Gastroesophageal sphincter (tissue), 4 donors: ENCODE results near the gene RBL2. TPM values are rescaled to one million over a fixed set of nuclear protein-coding genes. Genes with fewer than 3 reads are reported as not detected.

ENCODE experiments used
- ATAC-seq: fragments of 150-250 bp; one replicate; pipeline ENCODE4 v1.9.1; 2016; ENCODE audit warnings: mild to moderate bottlenecking, moderate library complexity
- H3K27ac ChIP-seq, 4 donors: fragments of 200-600 bp; sonication (generic) in 3 of 4; 1 replicate in 3 of 4; 2 replicates in 1 of 4; pipeline ENCODE4 v1.5.1; 2016 to 2019
- H3K27me3 ChIP-seq: fragments of 200-600 bp; sonication (generic); one replicate; pipeline ENCODE4 v1.5.1; 2019
- H3K36me3 ChIP-seq, 2 donors: fragments of 200-600 bp; sonication (generic); one replicate each; pipeline ENCODE4 v1.5.1; 2019; ENCODE audit warnings: control low read depth in 1 of 2
- H3K4me1 ChIP-seq, 3 donors: fragments of 200-600 bp; sonication (generic); 1 replicate in 2 of 3; 2 replicates in 1 of 3; pipeline ENCODE4 v1.5.1; 2016 to 2019; ENCODE audit warnings: control low read depth in 2 of 3
- H3K4me3 ChIP-seq, 2 donors: fragments of 200-600 bp; sonication (generic); one replicate each; pipeline ENCODE4 v1.5.1; 2019; ENCODE audit warnings: mild to moderate bottlenecking in 1 of 2, moderate library complexity in 1 of 2
- H3K9me3 ChIP-seq, 3 donors: fragments of 200-600 bp; sonication (generic); one replicate each; pipeline ENCODE4 v1.5.1; 2017 to 2019; ENCODE audit warnings: control low read depth in 2 of 3
- EP300 ChIP-seq: sonication (generic); formaldehyde crosslinking; IDR thresholded peaks from one replicate; pipeline ENCODE4 v1.6.1; 2017; ENCODE audit warnings: antibody characterized with exemption, mild to moderate bottlenecking
- POLR2A ChIP-seq, 2 donors: fragments of 450-650 bp; IDR thresholded peaks; one replicate each; pipeline ENCODE4 v1.6.1; 2017; ENCODE audit warnings: antibody characterized with exemption in 2 of 2, mild to moderate bottlenecking in 2 of 2, moderate library complexity in 1 of 2
- POLR2AphosphoS5 ChIP-seq: sonication (generic); formaldehyde crosslinking; IDR thresholded peaks from one replicate; pipeline ENCODE4 v1.6.1; 2017; ENCODE audit warnings: antibody characterized with exemption
- WGBS, 2 donors: methylation state at CpG; one replicate each; pipeline ENCODE4 v1.1.5; 2018; ENCODE audit warnings: low coverage in 1 of 2; 5-methylcytosine and 5-hydroxymethylcytosine counted together
- total RNA-seq, 4 donors: library from RNA; depleted of rRNA; stranded (reverse); fragments of >200 nt; gene quantifications; one replicate each; pipeline ENCODE4 v1.1.0, GENCODE V29; 2016
- TF ChIP-seq, protein P1 (sequence below), 4 experiments: fragments of 200-600 bp in 2 of 4; fragments of 450-650 bp in 2 of 4; sonication (generic) in 1 of 4; IDR thresholded peaks; one replicate each; pipeline ENCODE4 v1.5.1; 2017 to 2019; ENCODE audit warnings: antibody characterized with exemption in 4 of 4, mild to moderate bottlenecking in 2 of 4, moderate library complexity in 2 of 4

RBL2 gene
- total RNA-seq, 4 donors from 2014 or later = 74.5 to 108 (median 98.7) TPM

GRCh38 chr16:53502331-53503269 lies 68.3 kb downstream of the RBL2 start, which contains the start of gene AKTIP:
TSS of gene AKTIP (minus strand) at chr16:53503209. CDS start at chr16:53500259, 2,950 bp downstream.
- ATAC-seq = peak; percentile 16
- Histone ChIP-seq H3K27ac (peak within 1 kb of the TSS; percentile 92 to 98 (median 92)), H3K36me3 (peaks cover 0 to 14% of the 10 kb centered on the region in 2 donors), H3K4me3 (peak within 1 kb of the TSS; percentile 99 to 100), H3K4me1 (peaks cover 9 to 36% (median 22%) of the 10 kb centered on the region in 3 donors), H3K27me3 (no peaks in the 10 kb centered on the region), H3K9me3 (no peaks in the 10 kb centered on the region)
- 2% methylated on average over 11 of the region's 76 CpGs; no CpG with 5 or more reads in 1 of the 2 donors for WGBS, 2 donors
- no peak for TF ChIP-seq POLR2AphosphoS5
- peak in 1 of 2 donors; percentile 47 for TF ChIP-seq POLR2A (IDR thresholded peaks at IDR 0.05)

GRCh38 chr16:53503270-53503923 lies 69.1 kb downstream of the RBL2 start:
- WGBS, 2 donors = no CpG with 5 or more reads among the region's 46 CpGs
- H3K27ac ChIP-seq = peak overlapping the region; percentile 92 to 98 (median 92)
- H3K36me3 ChIP-seq = peaks cover 0 to 6% of the 10 kb centered on the region in 2 donors
- peaks cover 9 to 36% (median 22%) of the 10 kb centered on the region in 3 donors for H3K4me1 ChIP-seq
- no peaks in the 10 kb centered on the region for H3K9me3 ChIP-seq
- ATAC-seq = peak; percentile 96
- H3K27me3 ChIP-seq = no peaks in the 10 kb centered on the region
- TF ChIP-seq POLR2A (IDR thresholded peaks at IDR 0.05) (peak; percentile 82 to 83), POLR2AphosphoS5 (peak; percentile 94), EP300 (no peak)
- TF ChIP-seq, protein P1, sequence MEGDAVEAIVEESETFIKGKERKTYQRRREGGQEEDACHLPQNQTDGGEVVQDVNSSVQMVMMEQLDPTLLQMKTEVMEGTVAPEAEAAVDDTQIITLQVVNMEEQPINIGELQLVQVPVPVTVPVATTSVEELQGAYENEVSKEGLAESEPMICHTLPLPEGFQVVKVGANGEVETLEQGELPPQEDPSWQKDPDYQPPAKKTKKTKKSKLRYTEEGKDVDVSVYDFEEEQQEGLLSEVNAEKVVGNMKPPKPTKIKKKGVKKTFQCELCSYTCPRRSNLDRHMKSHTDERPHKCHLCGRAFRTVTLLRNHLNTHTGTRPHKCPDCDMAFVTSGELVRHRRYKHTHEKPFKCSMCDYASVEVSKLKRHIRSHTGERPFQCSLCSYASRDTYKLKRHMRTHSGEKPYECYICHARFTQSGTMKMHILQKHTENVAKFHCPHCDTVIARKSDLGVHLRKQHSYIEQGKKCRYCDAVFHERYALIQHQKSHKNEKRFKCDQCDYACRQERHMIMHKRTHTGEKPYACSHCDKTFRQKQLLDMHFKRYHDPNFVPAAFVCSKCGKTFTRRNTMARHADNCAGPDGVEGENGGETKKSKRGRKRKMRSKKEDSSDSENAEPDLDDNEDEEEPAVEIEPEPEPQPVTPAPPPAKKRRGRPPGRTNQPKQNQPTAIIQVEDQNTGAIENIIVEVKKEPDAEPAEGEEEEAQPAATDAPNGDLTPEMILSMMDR (IDR thresholded peaks at IDR 0.05) = no peak
- peak overlapping the region; percentile 99 to 100 for H3K4me3 ChIP-seq

DNA sequence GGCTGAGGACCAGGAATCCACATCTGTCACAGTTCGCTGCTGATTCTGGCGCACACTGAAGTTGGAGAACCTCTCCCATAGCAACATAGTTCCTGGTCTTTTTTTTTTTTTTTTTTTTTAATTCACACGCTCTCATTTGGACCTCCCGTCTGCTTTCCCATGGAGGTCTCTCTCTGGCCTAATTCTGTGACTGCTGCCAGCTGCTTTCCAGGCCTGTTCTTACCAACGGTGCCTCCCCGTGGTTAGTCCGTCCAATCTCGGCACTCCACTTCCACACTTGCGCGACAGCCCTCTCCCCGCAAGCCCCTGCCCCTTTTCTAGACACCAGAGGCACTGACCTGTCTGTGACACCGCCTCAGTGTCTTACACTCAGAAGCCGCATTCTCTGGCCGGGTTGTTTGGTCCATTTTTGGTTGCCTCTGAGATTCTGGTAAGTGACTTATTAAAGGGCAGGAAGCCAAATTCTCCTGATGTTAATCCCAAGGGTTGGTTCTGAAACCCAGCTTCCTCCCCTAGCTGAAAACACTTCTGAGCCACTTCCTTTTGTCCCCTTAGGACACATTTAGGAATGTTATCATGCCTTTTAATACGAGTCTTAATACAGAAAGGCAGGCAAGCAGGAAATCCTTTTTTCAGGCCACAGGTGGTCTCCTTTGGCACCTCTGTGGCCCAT lies 69.9 kb downstream of the RBL2 start:
- H3K27me3 ChIP-seq = no peaks in the 10 kb centered on the region
- TF ChIP-seq POLR2A (IDR thresholded peaks at IDR 0.05) (no peak), EP300 (no peak), POLR2AphosphoS5 (peak; percentile 63)
- TF ChIP-seq, protein P1 (IDR thresholded peaks at IDR 0.05) = no peak
- H3K4me1 ChIP-seq = peaks cover 9 to 36% (median 22%) of the 10 kb centered on the region in 3 donors
- 7 to 11% methylated on average over 5 to 15 of the region's 15 CpGs for WGBS, 2 donors
- H3K4me3 ChIP-seq = peak overlapping the region; percentile 46 to 100
- peak overlapping the region; percentile 92 to 98 (median 92) for H3K27ac ChIP-seq
- no peaks in the 10 kb centered on the region for H3K36me3 ChIP-seq
- H3K9me3 ChIP-seq = no peaks in the 10 kb centered on the region
- ATAC-seq = no peak

- H3K4me1 ChIP-seq = peaks cover 9 to 36% (median 22%) of the 10 kb centered on the region in 3 donors
- ATAC-seq = no peak
- H3K27ac ChIP-seq = peak overlapping the region; percentile 92 to 98 (median 92)
- TF ChIP-seq POLR2A (IDR thresholded peaks at IDR 0.05) (no peak), EP300 (no peak), POLR2AphosphoS5 (no peak)
- TF ChIP-seq, protein P1 (IDR thresholded peaks at IDR 0.05) = no peak
- H3K27me3 ChIP-seq = no peaks in the 10 kb centered on the region
- peak overlapping the region in 1 of 2 donors; percentile 100 for H3K4me3 ChIP-seq
- no peaks in the 10 kb centered on the region for H3K36me3 ChIP-seq
- no peaks in the 10 kb centered on the region for H3K9me3 ChIP-seq
- WGBS, 2 donors = 53 to 75% methylated on average over 1 to 2 of the region's 7 CpGs
Observed at GRCh38 chr16:53504665-53505064, 70.4 kb downstream of the RBL2 start.
